Stimulated activated CD4-positive, alpha-beta T cell treated with anti-CD3 and anti-CD28 coated beads, Interleukin-12 subunit alpha, Interleukin-12 subunit beta, amount 100 ng/mL, for 4 hours (primary cell): ENCODE data around the gene SCAI.
"Not testable (repeated sequence)": the region's sequence is repeated elsewhere in the genome, so short reads cannot be mapped to it uniquely, and the experiment has no call there.

Source experiments
- DNase-seq: peaks from one replicate; pipeline ENCODE4 v3.0.0-alpha.2; 2020

The SCAI gene

DNA sequence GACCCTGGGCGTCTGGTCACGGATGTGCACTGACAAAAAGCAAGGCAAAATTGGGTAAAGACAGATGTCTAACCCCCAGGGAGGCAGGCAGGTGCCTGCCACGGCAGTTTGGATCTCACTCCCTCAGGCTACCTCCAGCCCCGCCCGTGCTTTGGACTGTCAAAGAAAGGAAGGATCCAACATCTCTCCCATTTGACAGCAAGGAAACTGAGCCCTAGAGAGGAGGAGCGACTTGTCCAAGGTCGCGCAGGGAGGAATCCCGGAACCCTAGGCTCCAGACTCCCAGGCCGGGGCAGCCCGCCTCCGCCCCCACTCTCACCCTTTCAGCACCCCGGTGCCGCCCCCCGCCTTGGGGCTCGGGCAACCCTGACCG is 202.8 kb downstream of the SCAI start:
- DNase-seq = no peak

DNA sequence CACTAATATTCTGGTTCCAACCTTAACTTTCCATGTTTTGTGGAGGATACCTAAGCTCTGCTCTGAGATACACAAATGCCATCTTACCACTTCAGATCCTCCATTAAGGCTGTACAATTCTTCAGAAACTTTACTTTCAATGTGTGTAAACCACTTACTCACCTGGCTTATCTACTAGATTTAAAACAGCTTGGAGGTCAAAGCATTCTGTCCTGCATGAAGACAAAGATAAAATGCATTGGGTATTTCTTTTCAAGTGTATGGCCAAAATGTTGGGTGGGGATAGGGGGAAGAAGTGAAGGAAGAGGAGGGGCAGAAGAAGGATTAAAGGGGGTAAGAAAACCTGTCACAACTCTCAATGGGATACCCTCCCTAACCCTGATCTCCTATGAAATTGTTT is 203.4 kb downstream of the SCAI start:
- no peak for DNase-seq

DNA sequence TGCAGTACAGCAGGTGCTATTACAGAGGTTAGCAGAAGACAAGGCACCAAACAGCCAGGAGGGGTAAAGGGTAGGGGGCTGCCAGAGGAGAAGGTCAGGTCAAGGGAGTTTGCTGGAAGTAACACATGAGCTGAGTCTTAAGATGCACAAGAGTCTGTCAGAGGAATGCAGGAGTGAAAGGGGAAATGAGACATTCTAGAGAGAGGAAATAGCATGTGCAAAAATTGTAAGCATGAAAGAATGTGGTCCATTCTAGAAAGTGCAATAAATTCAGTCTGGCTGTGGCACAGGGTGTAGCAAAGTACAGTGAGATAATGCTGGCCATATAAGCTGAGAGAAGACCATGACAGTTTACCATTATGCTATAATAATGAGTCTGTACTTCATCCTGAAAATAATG is 209.0 kb downstream of the SCAI start:
- no peak for DNase-seq

DNA sequence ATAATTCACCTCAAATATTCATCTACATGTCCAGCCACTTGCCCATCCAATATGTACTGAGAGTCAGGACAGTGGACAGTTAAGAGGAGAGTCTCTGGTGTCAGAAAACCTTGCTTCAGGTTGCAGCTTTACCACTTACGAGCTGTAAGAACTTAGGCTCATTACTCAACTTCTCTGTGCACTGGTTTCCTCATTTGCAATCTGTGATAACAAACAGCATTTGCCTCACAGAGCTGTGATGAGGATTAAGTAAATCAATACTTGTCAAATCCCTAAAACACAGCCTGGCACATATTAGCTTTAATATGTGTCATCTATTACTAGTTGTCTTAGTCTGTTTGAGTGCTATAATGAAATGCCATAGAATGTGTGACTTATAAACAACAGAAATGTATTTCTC is 211.0 kb downstream of the SCAI start:
- no peak for DNase-seq

DNA sequence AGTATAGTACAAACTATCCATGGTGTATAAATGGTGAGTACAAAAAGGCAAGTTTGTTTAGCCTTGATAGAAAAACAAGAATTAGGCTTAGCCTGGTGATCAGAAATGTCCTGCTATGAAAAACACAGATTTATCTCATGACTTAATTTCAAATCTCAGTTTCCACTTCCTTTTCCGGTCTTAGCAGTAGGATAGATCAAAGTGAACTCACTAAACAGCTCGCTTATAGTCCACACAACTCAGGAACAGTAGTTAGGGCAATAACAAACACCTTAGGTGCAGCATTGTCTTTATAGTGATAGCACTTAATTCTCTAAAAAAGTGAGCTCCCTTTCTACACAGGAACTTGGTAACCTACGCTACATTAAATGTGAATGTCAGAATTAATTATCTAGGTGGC is 213.9 kb downstream of the SCAI start:
- DNase-seq = no peak

DNA sequence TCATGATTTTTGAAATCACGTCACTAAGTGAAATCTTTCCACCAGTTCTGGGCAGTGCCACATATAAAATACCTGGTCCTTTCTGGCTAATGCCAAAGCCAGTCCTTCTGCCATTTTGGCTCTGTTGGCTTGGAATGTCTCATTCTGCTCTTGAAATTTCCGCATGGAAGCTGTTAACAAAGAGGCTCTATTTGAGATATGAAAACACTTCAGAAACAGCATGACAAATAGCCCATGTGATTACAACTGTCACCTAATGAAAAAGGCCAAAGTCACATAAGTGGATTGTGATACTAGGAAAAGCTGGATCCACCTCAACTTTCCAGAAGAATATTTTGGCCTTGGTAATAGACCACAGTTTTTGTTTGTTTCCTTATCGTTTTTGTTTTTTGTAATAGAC is 215.2 kb downstream of the SCAI start:
- no peak for DNase-seq

DNA sequence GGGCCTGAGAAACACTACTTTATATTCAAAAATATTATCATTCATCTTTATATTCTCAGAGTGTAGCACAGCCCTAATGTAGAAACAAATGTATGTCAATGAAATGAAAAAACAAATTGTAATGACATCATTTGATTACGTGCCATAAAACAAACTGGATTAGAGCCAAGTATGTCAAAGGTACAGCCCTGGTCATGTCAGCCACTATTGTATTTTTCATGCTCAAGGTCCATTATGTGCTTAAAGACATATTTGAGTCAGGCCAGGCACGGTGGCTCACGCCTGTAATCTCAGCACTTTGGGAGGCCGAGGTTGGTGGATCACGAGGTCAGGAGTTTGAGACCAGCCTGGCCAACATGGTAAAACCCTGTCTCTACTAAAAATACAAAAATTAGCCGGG is 222.9 kb downstream of the SCAI start:
- DNase-seq = not testable (repeated sequence)

DNA sequence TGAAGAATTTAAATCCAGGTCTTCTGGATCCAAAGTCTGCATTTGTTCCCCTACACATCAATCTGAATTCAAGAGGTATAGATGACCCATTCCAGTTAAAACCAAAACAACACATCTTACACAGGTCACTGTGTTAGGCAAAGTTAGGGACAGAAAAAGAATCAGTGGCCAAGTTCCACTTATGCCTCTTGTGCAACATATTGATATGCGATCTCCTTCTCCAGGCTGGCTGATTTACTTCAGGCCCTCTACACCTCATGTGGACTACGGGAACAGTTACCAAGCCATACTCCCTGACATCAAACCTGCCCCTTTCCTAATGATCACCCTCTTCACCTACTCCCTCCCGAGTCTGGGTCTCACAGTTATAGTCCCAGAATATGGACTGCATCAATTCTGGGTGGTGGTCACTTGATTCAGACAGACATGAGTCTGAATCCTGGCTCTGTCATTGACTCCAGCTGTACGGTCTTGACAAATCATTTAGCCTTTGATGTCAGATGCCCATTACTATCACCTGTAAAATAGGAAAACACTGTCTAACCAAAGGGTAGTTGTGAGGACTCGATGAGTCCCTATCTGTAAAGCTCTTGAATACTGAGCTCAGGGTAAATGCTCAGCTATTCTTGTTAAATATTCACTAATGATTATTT is 228.4 kb downstream of the SCAI start:
- DNase-seq = no peak

DNA sequence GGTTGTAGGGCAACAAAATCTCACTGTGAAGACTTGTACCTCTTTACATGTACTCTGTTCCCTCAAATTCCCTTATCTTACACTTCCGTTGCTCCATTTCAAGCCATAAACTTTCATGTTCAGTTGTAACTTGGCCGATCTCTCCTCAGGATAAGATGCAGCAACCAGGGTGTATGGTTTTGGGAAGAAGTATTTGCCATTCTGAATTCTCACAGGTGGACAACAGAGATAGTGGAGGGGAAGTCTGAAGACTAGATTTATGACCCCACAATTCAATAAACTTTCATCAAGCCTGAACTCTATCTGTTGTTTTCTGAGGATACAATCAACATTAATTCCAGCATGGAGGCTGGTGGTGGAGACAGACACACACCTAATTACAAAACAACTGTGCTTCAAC is 229.9 kb downstream of the SCAI start:
- DNase-seq = no peak

DNA sequence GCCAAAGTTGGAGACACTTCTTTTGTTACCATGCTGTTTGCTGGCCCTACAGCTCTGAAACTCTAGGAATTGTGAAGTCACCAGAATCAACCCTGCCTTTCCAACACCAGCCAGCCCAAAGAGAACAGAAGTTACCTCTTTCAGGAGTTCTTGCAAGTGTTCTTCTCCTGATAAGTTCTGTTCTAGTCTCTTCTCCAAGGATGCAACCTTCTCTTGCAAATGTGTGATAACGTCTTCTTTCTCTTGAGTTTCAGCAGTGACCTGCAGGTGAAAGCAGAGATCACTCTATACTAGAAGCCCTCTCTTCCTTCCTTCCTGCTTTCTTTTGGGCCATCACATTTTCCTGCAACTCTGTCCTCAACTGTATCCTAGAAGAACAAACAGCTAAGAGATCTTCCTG is 231.6 kb downstream of the SCAI start:
- DNase-seq = no peak

DNA sequence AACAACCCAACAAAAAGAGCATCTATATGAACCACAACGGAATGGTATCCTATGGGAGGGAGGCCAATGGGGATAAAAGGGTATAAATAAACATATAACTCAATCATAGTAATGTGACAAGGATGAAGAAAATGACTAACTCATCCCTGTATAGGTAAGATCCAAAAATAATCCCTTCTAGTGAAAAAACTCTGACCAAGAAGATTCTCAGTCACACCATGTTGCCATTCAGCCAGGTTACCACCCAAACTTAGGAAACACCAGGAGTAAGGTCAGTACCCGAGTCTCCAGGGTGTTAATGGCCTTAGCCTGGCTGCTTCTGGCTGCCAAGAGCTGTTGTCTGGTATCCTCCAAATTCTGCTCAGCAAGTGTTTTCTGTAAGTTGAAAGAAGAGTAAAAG is 235.2 kb downstream of the SCAI start:
- no peak for DNase-seq

DNA sequence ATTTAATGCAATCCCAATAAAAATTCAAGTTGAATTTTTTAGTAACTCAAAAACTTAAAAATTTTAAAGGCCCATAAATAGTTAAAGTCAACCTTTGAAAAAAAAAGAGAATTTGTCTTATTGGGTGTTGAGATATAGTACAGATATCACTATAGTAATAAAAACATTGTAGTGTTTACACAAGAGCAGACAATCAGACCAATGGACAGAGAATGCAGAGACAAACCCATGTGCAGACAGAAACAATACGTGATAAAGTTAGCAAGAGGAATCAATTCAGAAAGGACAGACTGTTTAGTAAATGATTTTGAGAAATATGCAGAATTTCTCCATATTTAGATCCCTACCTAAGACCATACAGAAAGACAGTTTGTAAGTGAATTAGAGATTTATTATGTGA is 236.4 kb downstream of the SCAI start:
- no peak for DNase-seq

DNA sequence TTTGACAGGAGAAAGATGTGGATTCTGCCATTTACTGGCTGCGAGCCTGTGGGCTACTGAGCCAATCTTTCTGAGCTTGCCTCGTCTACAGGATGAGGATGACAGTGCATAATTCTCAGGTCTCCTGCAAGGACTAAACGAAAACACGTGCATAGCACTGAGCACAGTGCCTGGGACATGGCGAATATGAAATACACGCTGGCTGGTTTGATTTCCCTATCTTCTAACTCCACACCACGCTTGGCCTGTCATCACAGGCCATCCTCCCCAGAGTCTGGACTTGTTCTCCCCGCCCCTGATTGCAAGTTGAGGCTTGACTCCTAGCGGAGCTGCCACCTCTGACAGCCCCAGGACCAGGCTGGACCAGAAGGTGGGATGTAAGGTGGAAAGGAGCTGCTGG is 243.5 kb downstream of the SCAI start:
- DNase-seq = no peak

DNA sequence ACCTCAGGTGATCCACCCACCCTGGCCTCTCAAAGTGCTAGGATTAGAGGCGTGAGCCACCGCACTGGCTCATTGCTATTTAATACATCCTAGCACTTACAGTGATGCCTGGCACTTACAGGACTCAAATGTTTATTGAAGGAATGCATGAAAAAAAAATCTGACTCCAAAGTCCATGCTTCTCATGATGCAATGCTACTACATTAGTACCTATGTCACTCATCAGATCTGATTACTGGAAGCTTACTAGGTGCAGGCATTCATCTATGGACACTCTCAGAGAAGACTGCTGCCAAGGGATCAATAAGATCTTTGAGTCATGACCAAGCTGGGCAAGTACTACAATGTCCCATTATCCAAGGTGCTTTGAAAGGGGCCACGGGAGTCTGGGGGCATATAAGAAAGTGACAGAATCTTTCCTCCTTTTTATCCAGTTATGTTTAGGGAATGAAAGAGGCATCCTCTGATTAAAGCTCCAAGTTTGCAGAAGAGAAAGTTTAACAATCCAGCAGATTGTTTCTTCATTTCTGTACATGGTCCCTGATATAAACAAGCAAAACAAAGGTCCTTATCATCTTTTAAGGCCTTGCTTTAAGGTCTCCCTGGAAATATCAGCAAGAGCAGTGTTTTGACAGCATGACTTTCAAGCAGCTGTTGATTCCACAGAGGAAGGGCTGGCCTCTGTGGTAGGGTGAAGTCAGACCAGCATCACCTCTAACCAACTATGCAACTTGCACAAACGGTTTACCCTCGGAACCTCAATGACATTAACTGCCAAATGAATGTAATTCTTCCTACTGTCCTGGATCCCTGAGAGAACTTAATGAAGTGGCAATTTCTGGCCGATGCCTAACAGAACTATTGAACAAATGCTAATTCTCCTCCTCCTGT is 245.5 kb downstream of the SCAI start:
- DNase-seq = no peak

DNA sequence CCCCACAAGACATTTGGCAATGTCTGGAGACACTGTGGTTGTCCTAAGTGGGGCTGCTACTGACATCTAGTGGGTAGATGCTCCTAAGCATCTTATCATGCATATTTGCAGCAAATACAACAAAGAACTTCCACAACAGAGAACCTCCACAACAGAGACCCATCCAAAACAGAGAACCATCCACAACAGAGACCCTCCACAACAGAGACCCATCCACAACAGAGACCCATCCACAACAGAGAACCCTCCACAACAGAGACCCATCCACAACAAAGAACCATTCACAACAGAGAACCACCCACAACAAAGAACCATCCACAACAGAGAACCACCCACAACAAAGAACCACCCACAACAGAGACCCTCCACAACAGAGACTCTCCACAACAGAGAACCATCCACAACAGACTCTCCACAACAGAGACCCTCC is 248.6 kb downstream of the SCAI start:
- no peak for DNase-seq

DNA sequence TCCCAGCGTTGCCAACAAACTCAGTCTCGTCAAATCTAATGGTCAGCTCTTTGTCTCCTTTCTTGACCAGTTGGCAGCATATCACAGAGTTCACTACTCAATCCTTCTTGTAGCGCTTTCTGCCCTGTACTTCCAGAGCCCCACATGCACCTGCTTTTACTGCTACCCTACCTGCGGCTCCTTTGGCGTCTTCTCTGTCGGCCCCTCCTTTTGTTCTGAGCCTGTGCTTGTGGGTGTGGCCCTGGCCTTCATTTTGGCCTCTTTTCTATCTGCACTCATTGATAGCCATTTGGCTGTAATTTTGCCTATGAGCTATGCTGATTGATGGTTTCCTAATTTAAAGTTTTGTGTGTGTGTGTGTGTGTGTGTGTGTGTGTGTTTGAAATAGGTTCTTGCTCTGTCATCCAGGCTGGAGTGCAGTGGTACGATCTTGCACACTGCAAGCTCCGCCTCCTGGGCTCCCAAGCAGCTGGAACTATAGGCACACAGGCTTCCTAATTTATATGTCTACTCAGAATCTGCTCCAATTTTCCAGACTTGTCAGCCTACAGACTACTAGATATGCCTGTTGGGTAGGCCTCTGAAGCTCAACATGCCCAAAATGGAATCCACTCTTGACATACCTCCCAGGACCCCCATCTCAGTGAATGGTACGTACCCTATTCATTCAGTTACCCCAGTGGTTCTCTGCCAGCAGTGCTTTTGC is 249.1 kb downstream of the SCAI start:
- no peak for DNase-seq
